Neural cell (in vitro differentiated cells): ENCODE measurements around the gene CDH16. TPM values are rescaled to one million over a fixed set of nuclear protein-coding genes. Genes with fewer than 3 reads are reported as not detected.

Experiments used
- H2AFZ ChIP-seq: fragments of 200-600, 300-800 bp; sonication (generic), shearing (Covaris generic); 2 replicates; pipeline ENCODE4 v1.6.0; 2014; ENCODE audit warnings: low read depth, mild to moderate bottlenecking, antibody characterized with exemption, low read length, moderate library complexity
- H3F3A ChIP-seq: fragments of 200-600 bp; shearing (Covaris generic); 2 replicates; pipeline ENCODE4 v1.6.1; 2016; ENCODE audit warnings: mild to moderate bottlenecking, moderate library complexity, mixed read lengths, antibody characterized with exemption, low read length; ENCODE audit not compliant: insufficient read depth, poor library complexity, severe bottlenecking
- H3K27ac ChIP-seq: fragments of 200-600, 300-800 bp; sonication (generic), shearing (Covaris generic); 2 replicates; pipeline ENCODE4 v1.5.1; 2014; ENCODE audit warnings: mild to moderate bottlenecking, low read length, moderate library complexity
- H3K27me3 ChIP-seq: fragments of 300-800, 200-600 bp; sonication (generic), shearing (Covaris generic); 2 replicates; pipeline ENCODE4 v1.6.0; 2014; ENCODE audit warnings: mild to moderate bottlenecking, low read depth, low read length, moderate library complexity; ENCODE audit not compliant: insufficient read depth
- H3K36me3 ChIP-seq: fragments of 300-800, 200-600 bp; sonication (generic), shearing (Covaris generic); 2 replicates; pipeline ENCODE4 v1.5.1; 2014; ENCODE audit warnings: mild to moderate bottlenecking, antibody characterized with exemption, low read length, moderate library complexity; ENCODE audit not compliant: insufficient read depth
- H3K4me2 ChIP-seq: fragments of 300-800, 200-600 bp; sonication (generic), shearing (Covaris generic); 2 replicates; pipeline ENCODE4 v1.6.0; 2014; ENCODE audit warnings: mild to moderate bottlenecking, low read length
- H3K4me3 ChIP-seq: fragments of 300-800, 200-600 bp; sonication (generic), shearing (Covaris generic); 2 replicates; pipeline ENCODE4 v1.5.1; 2014; ENCODE audit warnings: mild to moderate bottlenecking, low read length, moderate library complexity
- H3K79me2 ChIP-seq: fragments of 200-600 bp; shearing (Covaris generic); replicated peaks from 2 replicates; pipeline ENCODE4 v1.6.0; 2014; ENCODE audit warnings: mild to moderate bottlenecking, low read length, moderate library complexity; ENCODE audit not compliant: insufficient read depth
- H3K9ac ChIP-seq: fragments of 300-800, 200-600 bp; sonication (generic), shearing (Covaris generic); 2 replicates; pipeline ENCODE4 v1.6.1; 2016; ENCODE audit warnings: mild to moderate bottlenecking, low read length, mixed read lengths
- H3K9me2 ChIP-seq: fragments of 200-600 bp; shearing (Covaris generic); 2 replicates; pipeline ENCODE4 v1.6.1; 2016; ENCODE audit warnings: mild to moderate bottlenecking, low read length, mixed read lengths; ENCODE audit not compliant: insufficient read depth
- H3K9me3 ChIP-seq: fragments of 200-600, 300-800 bp; sonication (generic), shearing (Covaris generic); 2 replicates; pipeline ENCODE4 v1.6.1; 2016; ENCODE audit warnings: mild to moderate bottlenecking, mixed run types, low read length, moderate library complexity, mixed read lengths
- H4K20me1 ChIP-seq: fragments of 200-600 bp; shearing (Covaris generic); 2 replicates; pipeline ENCODE4 v1.6.1; 2016; ENCODE audit warnings: mild to moderate bottlenecking, mixed run types; ENCODE audit not compliant: insufficient read depth
- EP300 ChIP-seq: fragments of 450-650 bp; conservative IDR thresholded peaks from 2 replicates; pipeline ENCODE4 v1.6.1; 2014; ENCODE audit warnings: antibody characterized with exemption, mild to moderate bottlenecking, moderate library complexity; ENCODE audit not compliant: poor library complexity, severe bottlenecking
- EZH2 ChIP-seq: fragments of 200-600, 300-800 bp; shearing (Covaris generic), sonication (generic); IDR thresholded peaks from 2 replicates; pipeline ENCODE4 v1.6.1; 2014; ENCODE audit warnings: antibody characterized with exemption, low read length, borderline replicate concordance, mild to moderate bottlenecking; ENCODE audit not compliant: insufficient read depth, poor library complexity, severe bottlenecking
- MXI1 ChIP-seq: fragments of 450-650 bp; conservative IDR thresholded peaks from 2 replicates; pipeline ENCODE4 v1.6.1; 2014; ENCODE audit warnings: antibody characterized with exemption, mild to moderate bottlenecking; ENCODE audit not compliant: poor library complexity, severe bottlenecking
- POLR2AphosphoS5 ChIP-seq: IDR thresholded peaks from 2 replicates; pipeline ENCODE4 v1.6.1; 2012
- RAD21 ChIP-seq: fragments of 450-650 bp; conservative IDR thresholded peaks from 2 replicates; pipeline ENCODE4 v1.6.1; 2014; ENCODE audit warnings: antibody characterized with exemption, mild to moderate bottlenecking, moderate library complexity
- SMC3 ChIP-seq: fragments of 450-650 bp; conservative IDR thresholded peaks from 2 replicates; pipeline ENCODE4 v1.6.1; 2014; ENCODE audit warnings: antibody characterized with exemption, mild to moderate bottlenecking, moderate library complexity; ENCODE audit not compliant: poor library complexity
- TAF1 ChIP-seq: IDR thresholded peaks from 2 replicates; pipeline ENCODE4 v1.6.1; 2012; ENCODE audit warnings: low read depth
- polyA plus RNA-seq: library from polyadenylated mRNA; depleted of rRNA; stranded (reverse); fragments of >200 nt; gene quantifications from 2 replicates; pipeline ENCODE4 v1.2.3, GENCODE V29; 2014
- TF ChIP-seq, protein P1 (sequence below): fragments of 450-650 bp; IDR thresholded peaks from 2 replicates; pipeline ENCODE4 v1.5.1; 2014; ENCODE audit warnings: antibody characterized with exemption, mild to moderate bottlenecking, moderate library complexity; ENCODE audit not compliant: poor library complexity, severe bottlenecking
- TF ChIP-seq, protein P2 (sequence below): IDR thresholded peaks from 2 replicates; pipeline ENCODE4 v1.6.1; 2012; ENCODE audit warnings: borderline replicate concordance

CDH16 gene
- polyA plus RNA-seq, 1 donor from 2014 or later = not detected

DNA sequence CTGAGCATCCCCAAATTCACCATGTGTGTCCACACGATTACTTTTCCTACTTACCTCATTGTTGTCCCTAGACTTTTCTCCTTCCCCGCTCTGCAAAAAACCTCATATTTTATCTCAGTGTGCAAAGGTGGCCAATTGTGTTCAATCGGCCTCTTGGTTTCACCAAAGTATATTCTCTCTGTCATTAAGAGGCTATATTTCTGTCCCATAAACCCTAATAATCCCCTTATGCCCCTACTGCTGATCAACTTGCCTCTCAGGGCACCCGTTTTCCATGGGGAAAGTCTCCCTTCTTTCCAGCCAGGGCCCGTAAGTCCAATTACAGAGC is 28.3 kb upstream of the CDH16 start:
- H4K20me1 ChIP-seq = no peaks in the 10 kb centered on the region
- no peaks in the 10 kb centered on the region for H3K9me3 ChIP-seq
- H3K9ac ChIP-seq = no peak overlapping the region
- H3F3A ChIP-seq = no peaks in the 10 kb centered on the region
- no peaks in the 10 kb centered on the region for H3K36me3 ChIP-seq
- no peak overlapping the region for H3K4me3 ChIP-seq
- H3K27me3 ChIP-seq = peaks cover 36% of the 10 kb centered on the region
- H3K27ac ChIP-seq = no peak overlapping the region
- no peaks in the 10 kb centered on the region for H3K9me2 ChIP-seq
- H2AFZ ChIP-seq = no peak overlapping the region
- no peak for TF ChIP-seq TAF1
- TF ChIP-seq EZH2 = no peak
- TF ChIP-seq SMC3 = no peak
- no peak for TF ChIP-seq POLR2AphosphoS5
- TF ChIP-seq MXI1 = no peak
- TF ChIP-seq, protein P1, sequence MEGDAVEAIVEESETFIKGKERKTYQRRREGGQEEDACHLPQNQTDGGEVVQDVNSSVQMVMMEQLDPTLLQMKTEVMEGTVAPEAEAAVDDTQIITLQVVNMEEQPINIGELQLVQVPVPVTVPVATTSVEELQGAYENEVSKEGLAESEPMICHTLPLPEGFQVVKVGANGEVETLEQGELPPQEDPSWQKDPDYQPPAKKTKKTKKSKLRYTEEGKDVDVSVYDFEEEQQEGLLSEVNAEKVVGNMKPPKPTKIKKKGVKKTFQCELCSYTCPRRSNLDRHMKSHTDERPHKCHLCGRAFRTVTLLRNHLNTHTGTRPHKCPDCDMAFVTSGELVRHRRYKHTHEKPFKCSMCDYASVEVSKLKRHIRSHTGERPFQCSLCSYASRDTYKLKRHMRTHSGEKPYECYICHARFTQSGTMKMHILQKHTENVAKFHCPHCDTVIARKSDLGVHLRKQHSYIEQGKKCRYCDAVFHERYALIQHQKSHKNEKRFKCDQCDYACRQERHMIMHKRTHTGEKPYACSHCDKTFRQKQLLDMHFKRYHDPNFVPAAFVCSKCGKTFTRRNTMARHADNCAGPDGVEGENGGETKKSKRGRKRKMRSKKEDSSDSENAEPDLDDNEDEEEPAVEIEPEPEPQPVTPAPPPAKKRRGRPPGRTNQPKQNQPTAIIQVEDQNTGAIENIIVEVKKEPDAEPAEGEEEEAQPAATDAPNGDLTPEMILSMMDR = no peak
- no peak for TF ChIP-seq EP300
- TF ChIP-seq, protein P2, sequence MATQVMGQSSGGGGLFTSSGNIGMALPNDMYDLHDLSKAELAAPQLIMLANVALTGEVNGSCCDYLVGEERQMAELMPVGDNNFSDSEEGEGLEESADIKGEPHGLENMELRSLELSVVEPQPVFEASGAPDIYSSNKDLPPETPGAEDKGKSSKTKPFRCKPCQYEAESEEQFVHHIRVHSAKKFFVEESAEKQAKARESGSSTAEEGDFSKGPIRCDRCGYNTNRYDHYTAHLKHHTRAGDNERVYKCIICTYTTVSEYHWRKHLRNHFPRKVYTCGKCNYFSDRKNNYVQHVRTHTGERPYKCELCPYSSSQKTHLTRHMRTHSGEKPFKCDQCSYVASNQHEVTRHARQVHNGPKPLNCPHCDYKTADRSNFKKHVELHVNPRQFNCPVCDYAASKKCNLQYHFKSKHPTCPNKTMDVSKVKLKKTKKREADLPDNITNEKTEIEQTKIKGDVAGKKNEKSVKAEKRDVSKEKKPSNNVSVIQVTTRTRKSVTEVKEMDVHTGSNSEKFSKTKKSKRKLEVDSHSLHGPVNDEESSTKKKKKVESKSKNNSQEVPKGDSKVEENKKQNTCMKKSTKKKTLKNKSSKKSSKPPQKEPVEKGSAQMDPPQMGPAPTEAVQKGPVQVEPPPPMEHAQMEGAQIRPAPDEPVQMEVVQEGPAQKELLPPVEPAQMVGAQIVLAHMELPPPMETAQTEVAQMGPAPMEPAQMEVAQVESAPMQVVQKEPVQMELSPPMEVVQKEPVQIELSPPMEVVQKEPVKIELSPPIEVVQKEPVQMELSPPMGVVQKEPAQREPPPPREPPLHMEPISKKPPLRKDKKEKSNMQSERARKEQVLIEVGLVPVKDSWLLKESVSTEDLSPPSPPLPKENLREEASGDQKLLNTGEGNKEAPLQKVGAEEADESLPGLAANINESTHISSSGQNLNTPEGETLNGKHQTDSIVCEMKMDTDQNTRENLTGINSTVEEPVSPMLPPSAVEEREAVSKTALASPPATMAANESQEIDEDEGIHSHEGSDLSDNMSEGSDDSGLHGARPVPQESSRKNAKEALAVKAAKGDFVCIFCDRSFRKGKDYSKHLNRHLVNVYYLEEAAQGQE = no peak
- no peak for TF ChIP-seq RAD21
- no peak overlapping the region for H3K4me2 ChIP-seq
- H3K79me2 ChIP-seq = no peaks in the 10 kb centered on the region

DNA sequence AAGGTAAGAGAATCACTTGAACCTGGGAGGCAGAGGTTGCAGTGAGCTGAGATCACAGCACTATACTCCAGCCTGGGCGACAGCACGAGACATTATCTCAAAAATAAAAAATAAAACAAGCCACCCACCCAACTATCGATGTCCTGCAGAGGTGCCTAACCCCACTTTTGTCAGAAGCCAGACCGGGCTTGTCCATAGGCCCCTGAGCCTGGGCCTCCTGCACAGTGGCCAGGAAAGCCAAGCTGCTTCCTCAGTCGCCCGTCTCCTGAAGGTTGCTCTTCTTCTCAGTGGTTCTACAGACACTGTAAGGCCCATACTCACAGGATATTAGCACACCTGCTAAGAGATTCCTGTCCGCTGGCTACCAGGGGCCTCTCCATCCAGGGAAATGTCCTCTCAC is 27.9 kb upstream of the CDH16 start:
- TF ChIP-seq POLR2AphosphoS5 = no peak
- TF ChIP-seq SMC3 = no peak
- TF ChIP-seq MXI1 = no peak
- TF ChIP-seq TAF1 = no peak
- TF ChIP-seq, protein P2 = no peak
- TF ChIP-seq EZH2 = no peak
- no peak for TF ChIP-seq EP300
- TF ChIP-seq, protein P1 = no peak
- no peak for TF ChIP-seq RAD21
- H2AFZ ChIP-seq = no peak overlapping the region
- no peak overlapping the region for H3K4me2 ChIP-seq
- H3K27ac ChIP-seq = no peak overlapping the region
- H3K27me3 ChIP-seq = peaks cover 36% of the 10 kb centered on the region
- no peaks in the 10 kb centered on the region for H3K9me2 ChIP-seq
- H3K9me3 ChIP-seq = no peaks in the 10 kb centered on the region
- no peaks in the 10 kb centered on the region for H3K36me3 ChIP-seq
- no peaks in the 10 kb centered on the region for H3K79me2 ChIP-seq
- no peaks in the 10 kb centered on the region for H3F3A ChIP-seq
- no peak overlapping the region for H3K4me3 ChIP-seq
- H4K20me1 ChIP-seq = no peaks in the 10 kb centered on the region
- H3K9ac ChIP-seq = no peak overlapping the region
